Ovary (tissue), 9 donors: ENCODE data around the gene MTCH1. TPM values are rescaled to one million over a fixed set of nuclear protein-coding genes. Genes with fewer than 3 reads are reported as not detected.

Source experiments
- DNase-seq, 5 donors: peaks; one replicate each; pipeline ENCODE4 v3.0.0-alpha.2; 2019 to 2020
- H3K27ac ChIP-seq, 2 donors: fragments of 200-600 bp; one replicate each; pipeline versions ENCODE4 v1.5.1 to v1.8.0; 2019 to 2022
- H3K27me3 ChIP-seq: fragments of 200-600 bp; one replicate; pipeline ENCODE4 v1.8.0; 2022
- H3K36me3 ChIP-seq: fragments of 200-600 bp; sonication (generic); one replicate; pipeline ENCODE4 v1.5.1; 2019
- H3K4me1 ChIP-seq: one replicate; pipeline ENCODE4 v1.8.1; 2013; ENCODE audit warnings: mild to moderate bottlenecking, moderate library complexity; ENCODE audit not compliant: insufficient read depth
- H3K4me3 ChIP-seq: fragments of 200-600 bp; sonication (generic); one replicate; pipeline ENCODE4 v1.5.1; 2017
- H3K9me3 ChIP-seq, 2 donors: fragments of 200-600 bp in 1 of 2; sonication (generic) in 1 of 2; one replicate each; pipeline versions ENCODE4 v1.5.1 to v1.8.1; 2013 to 2019; ENCODE audit warnings: mild to moderate bottlenecking in 1 of 2, moderate library complexity in 1 of 2
- CTCF ChIP-seq, 3 donors: fragments of 450-650 bp in 2 of 3; fragments of 200-600 bp in 1 of 3; IDR thresholded peaks; one replicate each; pipeline versions ENCODE4 v1.5.1 to v1.8.0; 2016 to 2022; ENCODE audit warnings: antibody characterized with exemption in 3 of 3, mild to moderate bottlenecking in 1 of 3
- EP300 ChIP-seq: sonication (generic); formaldehyde crosslinking; IDR thresholded peaks from one replicate; pipeline ENCODE4 v1.6.1; 2017; ENCODE audit warnings: antibody characterized with exemption
- POLR2A ChIP-seq: fragments of 450-650 bp; IDR thresholded peaks from one replicate; pipeline ENCODE4 v1.6.1; 2017; ENCODE audit warnings: antibody characterized with exemption, mild to moderate bottlenecking, moderate library complexity
- WGBS, 3 donors: extraction: QIAGEN DNeasy Blood & Tissue Kit in 1 of 3; methylation state at CpG; one replicate each; pipeline versions ENCODE4 v1.1.5 to v1.1.7; 2013 to 2017; 5-methylcytosine and 5-hydroxymethylcytosine counted together
- intact Hi-C, 4 donors: fragments of 100-400 bp; cut with DNase I; formaldehyde crosslinking; loops; one replicate each; pipeline versions ENCODE4 v1.11.0 to v1.15.1; 2022 to 2023
- polyA plus RNA-seq, 2 donors: library from polyadenylated mRNA; stranded (reverse); fragments of 200-250 nt in 1 of 2; fragments of 350-450 nt in 1 of 2; fragmentation: Illumina TruSeq in 1 of 2; extraction: RNeasy Lipid Tissue Mini Kit (QIAGEN cat#74804) in 1 of 2; gene quantifications; one replicate each; pipeline ENCODE4 v1.2.3, GENCODE V29; 2013 to 2014
- total RNA-seq, 7 donors: library from RNA; depleted of rRNA in 2 of 7; stranded (reverse); fragments of >200 nt in 2 of 7; fragmentation: NEBNext Ultra II Directional in 3 of 7; extraction: Animal tissue kit (Norgen Biotek cat#: 25700) in 3 of 7; gene quantifications; one replicate each; pipeline versions ENCODE4 v1.1.0 to v1.2.4, GENCODE V29; 2016 to 2023
- donor health status: DM: no; HTN: no; CAD: no; lungs with moderate emphysema.
- donor health status: DM: no; HTN: no; CAD: no.
- donor health status: Bipolar disorder and iron deficiency.
- donor health status: DM: yes; HTN: yes; CAD: no.
- donor health status: DM: no; HTN: no; CAD: no.
- donor health status: DM: yes; HTN: yes; CAD: no.

Gene MTCH1
- total and polyA plus RNA-seq, 9 donors: 114 to 223 (median 180) TPM

- H3K27ac ChIP-seq: no peak overlapping the region
- no peak for DNase-seq
- intact Hi-C loops: loop anchor here in 2 of 4 donors (10.0 kb wide), 2 partner anchors 236 to 246 kb away; no protein-coding TSS in a partner anchor
- no peaks in the 10 kb centered on the region for H3K27me3 ChIP-seq
- TF ChIP-seq POLR2A (no peak), EP300 (no peak)
- 80 to 91% (median 87%) methylated on average over 10 of the region's 10 CpGs for WGBS, 3 donors
- no peaks in the 10 kb centered on the region for H3K4me1 ChIP-seq
- no peaks in the 10 kb centered on the region for H3K9me3 ChIP-seq
- H3K36me3 ChIP-seq: no peaks in the 10 kb centered on the region
- H3K4me3 ChIP-seq: no peak overlapping the region
Measured at GRCh38 chr6:37010402-37010892, 24.5 kb upstream of the MTCH1 start.

GRCh38 chr6:37008484-37009465 lies 22.8 kb upstream of the MTCH1 start:
- no peaks in the 10 kb centered on the region for H3K4me1 ChIP-seq
- H3K27ac ChIP-seq: no peak overlapping the region
- no peaks in the 10 kb centered on the region for H3K36me3 ChIP-seq
- no peak overlapping the region for H3K4me3 ChIP-seq
- TF ChIP-seq EP300 (no peak), CTCF (IDR thresholded peaks at IDR 0.05) (no peak), POLR2A (no peak)
- no peaks in the 10 kb centered on the region for H3K27me3 ChIP-seq
- no peak for DNase-seq
- H3K9me3 ChIP-seq: no peaks in the 10 kb centered on the region
- whole genome bisulfite sequencing, 3 donors: 72 to 74% (median 73%) methylated on average over 14 to 15 of the region's 15 CpGs
- intact Hi-C loops: no loop called here

- intact Hi-C loops: no loop called here
- Histone ChIP-seq H3K27ac (no peak overlapping the region), H3K4me3 (no peak overlapping the region), H3K36me3 (no peaks in the 10 kb centered on the region), H3K27me3 (no peaks in the 10 kb centered on the region), H3K4me1 (no peaks in the 10 kb centered on the region), H3K9me3 (no peaks in the 10 kb centered on the region)
- WGBS, 3 donors: 71 to 76% (median 72%) methylated on average over 12 of the region's 12 CpGs
- no peak for DNase-seq
- no peak for TF ChIP-seq CTCF (IDR thresholded peaks at IDR 0.05)
- TF ChIP-seq EP300: no peak
- TF ChIP-seq POLR2A: no peak
Measured at GRCh38 chr6:37007340-37008043, 21.5 kb upstream of the MTCH1 start.

GRCh38 chr6:37006793-37007339 lies 20.9 kb upstream of the MTCH1 start:
- TF ChIP-seq CTCF (IDR thresholded peaks at IDR 0.05): no peak
- no peak for TF ChIP-seq EP300
- no peak for TF ChIP-seq POLR2A
- 77 to 86% (median 80%) methylated on average over 5 of the region's 5 CpGs for WGBS, 3 donors
- Histone ChIP-seq H3K4me1 (no peaks in the 10 kb centered on the region), H3K27me3 (no peaks in the 10 kb centered on the region), H3K9me3 (no peaks in the 10 kb centered on the region), H3K4me3 (no peak overlapping the region), H3K36me3 (no peaks in the 10 kb centered on the region), H3K27ac (no peak overlapping the region)
- intact Hi-C loops: no loop called here
- no peak for DNase-seq
